Mucosa of rectum (tissue), 2 donors: ENCODE results near the gene MRM1.

Source experiments
- H3K27ac ChIP-seq, 2 donors: one replicate each; pipeline ENCODE4 v1.7.0; 2013; ENCODE audit warnings: inconsistent platforms in 2 of 2, low read depth in 2 of 2, low read length in 2 of 2
- H3K27me3 ChIP-seq, 2 donors: one replicate each; pipeline ENCODE4 v1.7.0; 2013; ENCODE audit warnings: low read length in 2 of 2; ENCODE audit not compliant: control insufficient read depth in 2 of 2, insufficient read depth in 2 of 2
- H3K36me3 ChIP-seq, 2 donors: one replicate each; pipeline ENCODE4 v1.7.0; 2013; ENCODE audit warnings: low read length in 2 of 2; ENCODE audit not compliant: control insufficient read depth in 2 of 2, insufficient read depth in 2 of 2
- H3K4me1 ChIP-seq, 2 donors: one replicate each; pipeline ENCODE4 v1.7.0; 2013; ENCODE audit warnings: low read length in 2 of 2, mild to moderate bottlenecking in 1 of 2; ENCODE audit not compliant: control insufficient read depth in 2 of 2, insufficient read depth in 2 of 2
- H3K4me3 ChIP-seq, 2 donors: one replicate each; pipeline ENCODE4 v1.7.0; 2013; ENCODE audit warnings: low read length in 2 of 2
- H3K9ac ChIP-seq, 2 donors: one replicate each; pipeline ENCODE4 v1.7.0; 2013; ENCODE audit warnings: low read length in 2 of 2, low read depth in 1 of 2, mild to moderate bottlenecking in 1 of 2
- H3K9me3 ChIP-seq, 2 donors: one replicate each; pipeline ENCODE4 v1.7.0; 2013; ENCODE audit warnings: low read length in 2 of 2; ENCODE audit not compliant: control insufficient read depth in 2 of 2
- donor health status: healthy.
- donor health status: Normal muscosa, but diverticular disease.

The MRM1 gene

DNA sequence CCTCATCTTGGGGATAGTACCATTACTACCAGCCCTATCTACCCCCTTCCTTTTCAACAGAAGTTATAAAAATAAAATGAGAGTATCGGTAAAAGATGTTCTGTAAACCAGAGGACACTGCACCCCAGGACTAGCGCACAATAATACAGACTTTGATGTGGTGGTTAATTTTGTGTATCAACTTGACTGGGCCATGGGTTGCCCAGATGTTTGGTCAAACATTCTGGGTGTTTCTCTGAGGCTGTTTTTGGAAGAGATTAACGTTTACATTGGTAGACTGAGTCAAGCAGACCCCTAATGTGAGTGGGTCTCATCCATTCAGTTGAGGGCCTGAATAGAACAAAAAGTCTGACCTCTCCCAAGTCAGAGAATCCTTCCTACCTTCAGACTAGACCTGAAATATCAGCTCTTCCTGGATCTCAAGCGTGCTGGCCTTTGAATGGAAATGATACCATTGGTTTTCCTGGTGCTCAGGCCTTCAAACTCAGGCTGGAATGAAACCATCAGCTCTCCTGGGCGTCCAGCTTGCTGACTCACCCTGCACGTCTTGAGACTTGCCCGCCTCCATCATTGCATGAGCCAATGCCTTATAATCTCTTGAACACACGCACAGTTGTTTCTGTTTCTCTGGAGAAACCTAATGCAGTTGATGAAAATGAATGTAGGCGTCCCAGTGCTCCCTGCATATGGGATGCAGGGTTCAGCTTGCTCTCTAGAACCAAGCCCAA is 10.1 kb downstream of the MRM1 start:
- H3K9me3 ChIP-seq, result no peaks in the 10 kb centered on the region
- no peak overlapping the region for H3K9ac ChIP-seq
- H3K4me1 ChIP-seq, result peaks cover 0 to 7% of the 10 kb centered on the region in 2 donors
- H3K27me3 ChIP-seq, result no peaks in the 10 kb centered on the region
- peaks cover 0 to 2% of the 10 kb centered on the region in 2 donors for H3K36me3 ChIP-seq
- H3K27ac ChIP-seq, result no peak overlapping the region
- no peak overlapping the region for H3K4me3 ChIP-seq

DNA sequence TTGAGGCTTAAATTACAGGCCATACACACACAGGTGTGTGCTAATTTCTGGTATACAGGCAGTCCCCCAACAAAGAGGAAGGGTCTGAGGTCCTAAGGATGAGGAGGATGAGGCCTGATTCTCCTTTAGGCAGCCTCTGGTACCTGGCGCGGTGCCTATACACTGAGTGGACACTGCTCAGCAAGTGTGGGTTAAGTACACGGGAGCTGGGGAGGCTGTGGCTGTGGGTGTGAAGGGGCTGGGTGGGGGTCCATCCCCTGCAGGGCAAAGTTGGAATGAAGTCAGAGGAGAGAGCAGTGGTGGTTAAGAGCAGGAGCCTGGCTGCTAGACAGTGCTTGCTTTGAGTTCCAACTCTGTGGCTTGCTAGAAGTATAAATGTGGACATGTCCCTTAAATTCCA is 10.9 kb downstream of the MRM1 start:
- H3K27me3 ChIP-seq, result no peaks in the 10 kb centered on the region
- H3K4me3 ChIP-seq, result no peak overlapping the region
- peaks cover 0 to 7% of the 10 kb centered on the region in 2 donors for H3K4me1 ChIP-seq
- H3K9ac ChIP-seq, result no peak overlapping the region
- peaks cover 0 to 2% of the 10 kb centered on the region in 2 donors for H3K36me3 ChIP-seq
- no peak overlapping the region for H3K27ac ChIP-seq
- no peaks in the 10 kb centered on the region for H3K9me3 ChIP-seq

DNA sequence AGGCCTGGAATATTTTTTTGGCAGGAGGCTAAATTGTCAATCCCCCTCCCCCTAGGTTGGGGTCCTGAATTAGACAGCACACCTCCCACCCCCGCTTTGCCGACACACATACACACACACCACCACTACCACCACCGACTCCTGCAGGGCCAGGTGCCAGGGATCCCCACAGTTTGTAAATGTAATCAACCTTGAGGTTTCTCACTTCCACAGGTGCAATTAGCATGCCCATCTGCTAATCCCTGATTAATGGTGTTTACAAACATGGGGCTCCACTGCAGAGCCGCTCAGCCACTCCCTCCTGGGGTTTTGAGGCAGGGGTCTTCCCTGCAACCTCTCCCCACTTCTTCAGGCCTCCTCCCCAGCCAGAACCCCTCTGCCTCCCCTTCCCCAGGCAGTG is 11.8 kb downstream of the MRM1 start:
- Histone ChIP-seq H3K4me3 (no peak overlapping the region), H3K36me3 (no peaks in the 10 kb centered on the region), H3K27me3 (no peaks in the 10 kb centered on the region), H3K9ac (no peak overlapping the region), H3K4me1 (peaks cover 0 to 7% of the 10 kb centered on the region in 2 donors), H3K9me3 (no peaks in the 10 kb centered on the region), H3K27ac (no peak overlapping the region)

DNA sequence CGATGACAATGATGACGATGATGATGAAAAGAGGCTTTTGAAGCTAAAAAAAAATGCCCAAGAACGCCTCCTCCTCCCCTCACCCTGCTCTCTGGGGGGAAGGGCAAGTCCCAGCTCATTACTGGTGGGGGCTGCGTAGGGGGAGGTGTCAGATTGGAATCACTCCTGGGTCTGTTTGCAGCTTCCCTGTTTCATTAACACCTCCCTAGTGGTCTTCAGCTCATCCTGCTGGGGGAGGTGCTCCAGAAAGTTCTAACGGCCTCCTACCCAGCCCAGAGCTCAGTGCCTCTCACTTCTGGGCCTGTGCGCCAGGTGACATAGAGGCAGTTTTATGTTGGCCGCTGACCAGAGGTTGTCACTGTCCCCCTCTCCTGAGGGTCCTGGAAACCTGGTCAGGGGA is 12.7 kb downstream of the MRM1 start:
- no peaks in the 10 kb centered on the region for H3K9me3 ChIP-seq
- H3K9ac ChIP-seq, result no peak overlapping the region
- H3K27ac ChIP-seq, result no peak overlapping the region
- no peak overlapping the region for H3K4me3 ChIP-seq
- H3K36me3 ChIP-seq, result no peaks in the 10 kb centered on the region
- no peaks in the 10 kb centered on the region for H3K27me3 ChIP-seq
- H3K4me1 ChIP-seq, result peaks cover 0 to 2% of the 10 kb centered on the region in 2 donors

DNA sequence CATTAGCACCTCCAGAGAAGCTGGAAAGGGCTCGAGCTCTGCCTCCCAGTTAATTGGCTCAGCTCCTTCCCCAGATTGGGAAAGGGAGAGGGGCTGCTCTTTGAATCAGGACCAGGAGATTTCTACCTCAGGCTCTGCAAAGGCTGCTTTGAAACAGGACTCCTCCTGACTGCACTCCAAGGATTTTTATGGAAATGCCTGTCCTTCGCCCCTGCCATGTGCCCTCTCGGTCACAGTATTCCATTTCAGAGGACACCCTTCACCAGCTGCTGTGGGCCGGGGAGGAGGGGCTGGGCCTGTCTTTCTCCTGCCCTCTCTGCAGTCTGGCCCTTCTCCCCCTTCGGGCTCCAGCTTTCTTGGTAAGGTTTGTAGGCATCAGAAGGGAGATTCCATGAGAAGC is 13.6 kb downstream of the MRM1 start:
- Histone ChIP-seq H3K4me3 (no peak overlapping the region), H3K9ac (no peak overlapping the region), H3K4me1 (no peaks in the 10 kb centered on the region), H3K9me3 (no peaks in the 10 kb centered on the region), H3K36me3 (no peaks in the 10 kb centered on the region), H3K27me3 (no peaks in the 10 kb centered on the region), H3K27ac (no peak overlapping the region)

DNA sequence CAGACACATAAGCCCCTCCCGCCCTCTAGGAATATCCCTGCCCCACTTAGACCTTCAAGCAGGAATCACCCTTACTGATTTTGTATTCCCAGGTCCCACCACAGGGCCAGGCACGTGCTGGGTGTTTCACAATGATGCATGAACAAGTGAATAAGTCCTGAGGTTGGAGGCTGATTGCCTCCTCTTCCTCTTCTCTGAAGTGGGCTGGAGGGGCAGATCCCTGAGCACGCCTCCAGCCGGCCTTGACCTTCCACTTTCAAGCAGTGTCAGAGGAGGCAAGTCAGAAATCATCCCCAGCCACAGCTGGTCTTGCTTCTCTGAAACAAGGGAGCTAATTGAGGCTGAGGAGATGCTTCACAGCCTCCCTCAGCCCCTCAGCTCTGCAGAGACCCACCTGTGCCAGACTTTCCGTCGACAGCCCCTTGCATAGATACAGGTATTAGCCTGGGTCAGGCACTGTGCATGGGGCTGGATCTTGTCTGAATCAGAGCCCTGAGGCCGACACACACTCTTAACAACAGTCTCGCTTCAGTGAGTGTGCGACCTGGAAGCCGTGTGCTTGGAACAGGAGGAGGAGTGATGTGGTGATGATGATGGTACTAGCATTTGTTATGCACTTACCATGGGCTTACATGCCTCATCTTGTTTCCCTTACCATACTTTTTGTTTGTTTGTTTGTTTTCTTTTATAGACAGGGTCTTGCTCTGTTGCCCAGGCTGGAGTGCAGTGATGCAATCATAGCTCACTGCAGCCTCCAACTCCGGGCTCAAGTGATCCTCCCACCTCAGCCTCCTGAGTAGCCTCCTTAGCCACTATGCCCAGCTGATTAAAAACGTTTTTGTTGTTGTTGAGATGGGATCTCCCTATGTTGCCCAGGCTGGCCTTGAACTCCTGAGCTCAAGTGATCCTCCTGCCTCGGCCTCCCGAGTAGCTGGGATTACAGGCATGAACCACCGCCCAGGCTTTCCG is 15.0 kb downstream of the MRM1 start:
- no peaks in the 10 kb centered on the region for H3K4me1 ChIP-seq
- H3K27ac ChIP-seq, result no peak overlapping the region
- H3K27me3 ChIP-seq, result no peaks in the 10 kb centered on the region
- H3K9ac ChIP-seq, result no peak overlapping the region
- H3K36me3 ChIP-seq, result no peaks in the 10 kb centered on the region
- no peak overlapping the region for H3K4me3 ChIP-seq
- H3K9me3 ChIP-seq, result no peaks in the 10 kb centered on the region

DNA sequence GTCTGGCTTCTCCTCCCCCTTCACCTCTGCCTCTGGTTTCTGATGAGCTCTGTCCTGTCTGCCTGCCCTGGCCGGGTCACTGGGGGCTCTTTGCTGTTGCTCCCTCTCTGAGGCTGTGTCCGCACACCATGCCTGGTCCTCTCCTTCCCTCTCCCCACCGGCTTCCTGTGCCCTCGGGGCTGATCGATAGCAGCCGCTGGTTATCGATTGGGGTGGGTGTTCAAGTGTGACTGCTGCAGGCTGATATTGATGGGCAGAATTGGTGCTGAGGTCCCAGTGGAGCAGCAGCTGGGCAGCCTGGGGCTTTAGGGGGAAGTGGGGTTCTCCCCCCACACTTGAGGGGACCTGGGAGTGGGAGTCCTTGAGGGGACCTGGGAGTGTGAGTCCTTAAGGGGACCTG is 16.4 kb downstream of the MRM1 start:
- Histone ChIP-seq H3K36me3 (no peaks in the 10 kb centered on the region), H3K27me3 (no peaks in the 10 kb centered on the region), H3K27ac (no peak overlapping the region), H3K9ac (no peak overlapping the region), H3K4me3 (no peak overlapping the region), H3K4me1 (no peaks in the 10 kb centered on the region), H3K9me3 (no peaks in the 10 kb centered on the region)

DNA sequence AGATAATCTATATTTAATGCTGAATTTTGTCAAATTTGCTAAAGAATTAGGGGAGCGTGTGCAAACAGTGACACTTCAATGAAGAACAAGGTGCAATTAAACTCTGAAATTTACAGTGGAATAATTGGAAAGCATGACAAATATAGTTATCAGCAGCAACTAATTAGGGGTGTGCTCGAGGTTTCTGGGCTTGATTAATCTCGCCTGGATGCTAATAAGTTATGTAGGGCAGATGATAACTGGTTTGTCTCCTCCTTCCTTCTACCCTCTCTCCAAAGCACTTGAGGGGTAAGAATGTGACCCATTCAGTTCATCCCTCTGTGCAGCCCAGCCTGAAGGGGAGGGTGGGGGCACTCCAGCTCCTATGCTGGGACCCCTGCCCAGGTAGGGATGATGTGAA is 21.9 kb downstream of the MRM1 start:
- Histone ChIP-seq H3K9ac (no peak overlapping the region), H3K4me1 (no peaks in the 10 kb centered on the region), H3K4me3 (no peak overlapping the region), H3K36me3 (no peaks in the 10 kb centered on the region), H3K9me3 (no peaks in the 10 kb centered on the region), H3K27ac (no peak overlapping the region), H3K27me3 (no peaks in the 10 kb centered on the region)

DNA sequence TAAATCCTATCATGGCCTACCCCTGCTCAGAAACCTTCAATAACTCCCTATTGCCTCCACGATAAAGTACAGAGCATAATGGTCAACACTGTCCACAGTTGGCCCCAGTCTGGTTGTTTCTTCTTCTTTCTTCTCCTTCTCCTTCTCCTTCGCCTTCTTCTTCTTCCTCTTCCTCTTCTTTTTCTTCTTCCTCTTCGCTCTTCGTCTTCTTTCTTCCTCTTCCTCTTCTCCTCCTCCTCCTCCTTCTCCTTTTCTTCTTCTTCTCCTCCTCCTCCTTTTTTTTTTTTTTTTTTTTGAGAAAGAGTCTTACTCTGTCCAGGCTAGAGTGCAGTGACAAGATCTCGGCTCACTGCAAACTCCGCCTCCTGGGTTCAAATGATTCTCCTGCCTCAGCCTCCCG is 23.8 kb downstream of the MRM1 start:
- Histone ChIP-seq H3K9me3 (no peaks in the 10 kb centered on the region), H3K4me1 (no peaks in the 10 kb centered on the region), H3K9ac (no peak overlapping the region), H3K36me3 (no peaks in the 10 kb centered on the region), H3K4me3 (no peak overlapping the region), H3K27me3 (no peaks in the 10 kb centered on the region), H3K27ac (no peak overlapping the region)

DNA sequence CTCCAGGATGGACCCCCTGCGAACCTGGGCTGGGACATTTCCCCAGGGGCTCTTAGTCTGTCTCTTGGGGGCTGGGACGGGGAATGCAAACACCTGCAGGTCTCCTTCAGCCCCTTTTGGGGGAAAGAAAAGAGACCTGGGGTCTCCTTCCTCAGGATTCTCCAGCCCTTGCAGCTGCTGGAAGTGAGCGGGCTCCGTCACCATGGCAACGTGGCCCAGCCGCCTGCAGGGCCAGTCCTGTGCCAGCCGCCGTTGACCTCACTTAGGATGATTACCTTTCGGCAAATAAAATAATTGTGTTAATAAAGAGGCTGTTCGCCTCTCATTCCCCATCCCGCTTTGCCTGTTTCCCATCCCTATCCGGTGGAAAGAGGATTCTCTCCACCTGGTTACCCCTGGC is 25.7 kb downstream of the MRM1 start:
- H3K27ac ChIP-seq, result no peak overlapping the region
- H3K9ac ChIP-seq, result no peak overlapping the region
- no peaks in the 10 kb centered on the region for H3K36me3 ChIP-seq
- no peaks in the 10 kb centered on the region for H3K9me3 ChIP-seq
- H3K4me1 ChIP-seq, result no peaks in the 10 kb centered on the region
- no peak overlapping the region for H3K4me3 ChIP-seq
- no peaks in the 10 kb centered on the region for H3K27me3 ChIP-seq
